NCI-H146 (cell line): ENCODE data around the gene RANBP10.

Experiments
- DNase-seq: peaks from one replicate; lab custom pipeline; 2025; lab: John Stamatoyannopoulos, UW

RANBP10 gene

DNA sequence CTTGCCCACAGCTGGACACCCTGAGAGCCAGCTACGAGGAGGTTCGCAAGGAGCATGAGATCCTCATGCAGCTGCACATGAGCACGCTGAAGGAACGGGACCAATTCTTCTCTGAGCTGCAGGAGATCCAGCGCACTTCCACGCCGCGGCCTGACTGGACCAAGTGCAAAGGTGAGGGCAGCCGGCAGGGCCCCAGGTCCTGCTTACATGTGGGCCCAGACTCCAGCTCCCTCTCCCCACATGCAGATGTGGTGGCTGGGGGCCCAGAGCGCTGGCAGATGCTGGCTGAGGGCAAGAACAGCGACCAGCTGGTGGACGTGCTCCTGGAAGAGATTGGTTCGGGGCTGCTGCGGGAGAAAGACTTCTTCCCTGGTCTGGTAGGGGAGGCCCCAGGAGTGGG, 19.5 kb upstream of the RANBP10 start:
- no peak for DNase-seq

DNA sequence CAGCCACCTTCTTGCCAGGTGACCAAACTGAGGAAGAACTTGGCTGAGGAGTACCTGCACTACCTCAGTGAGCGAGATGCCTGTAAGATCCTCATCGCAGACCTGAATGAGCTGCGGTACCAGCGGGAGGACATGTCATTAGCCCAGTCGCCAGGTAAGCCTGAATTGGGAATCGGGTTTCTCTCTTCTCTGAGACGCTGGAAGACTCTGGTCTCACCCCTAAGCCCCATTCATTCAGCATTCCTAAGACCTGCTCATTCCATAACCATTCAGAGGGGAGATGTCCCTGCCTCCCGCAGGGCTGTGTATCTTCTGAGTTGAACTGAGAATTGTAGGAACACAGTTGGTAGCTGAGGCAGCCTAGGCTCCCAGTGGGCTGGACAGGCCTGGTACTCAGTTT, 18.8 kb upstream of the RANBP10 start:
- no peak for DNase-seq

DNA sequence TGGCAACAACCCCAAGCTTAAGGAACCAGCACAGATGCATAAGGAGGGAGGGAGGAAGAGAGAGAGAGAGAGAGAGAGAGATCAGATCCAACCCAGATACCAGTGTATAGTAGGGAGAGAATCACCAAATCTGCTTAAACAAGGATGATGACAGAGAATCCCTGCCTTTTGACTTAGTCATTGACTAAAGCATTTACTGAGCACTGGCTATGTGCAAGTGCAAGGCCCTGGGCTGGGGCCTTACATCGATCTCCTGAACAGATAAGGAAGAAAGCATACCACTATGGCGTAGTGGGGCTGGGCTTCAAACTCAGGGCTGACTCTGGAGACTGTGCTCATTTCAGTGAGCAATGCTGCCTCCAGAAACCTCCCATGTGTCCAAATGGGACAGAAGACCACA, 16.2 kb upstream of the RANBP10 start:
- DNase-seq, result no peak

DNA sequence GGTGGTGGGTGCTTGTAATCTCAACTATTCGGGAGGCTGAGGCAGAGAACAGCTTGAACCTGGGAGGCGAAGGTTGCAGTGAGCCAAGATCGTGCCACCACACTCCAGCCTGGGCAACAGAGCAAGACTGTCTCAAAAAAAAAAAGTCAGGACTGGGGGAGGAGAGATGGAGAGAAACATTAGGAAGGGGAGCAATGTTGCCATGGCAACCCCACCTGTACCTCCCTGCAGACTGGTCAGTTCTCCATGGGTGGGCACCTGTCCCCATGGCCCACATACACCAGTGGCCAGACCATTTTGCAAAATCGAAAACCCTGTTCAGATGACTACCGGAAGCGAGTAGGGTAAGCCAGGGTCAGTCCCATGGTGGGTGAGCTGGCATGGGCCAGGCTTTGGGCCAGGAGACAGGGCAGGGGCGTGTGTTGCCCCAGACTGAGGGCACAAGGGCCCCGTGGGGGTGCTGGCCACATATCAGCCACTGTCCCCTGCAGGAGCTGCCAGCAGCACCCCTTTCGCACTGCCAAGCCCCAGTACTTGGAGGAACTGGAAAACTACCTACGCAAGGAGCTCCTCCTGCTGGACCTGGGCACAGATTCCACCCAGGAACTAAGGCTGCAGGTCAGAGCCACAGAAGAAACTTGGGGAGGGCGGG, 14.4 kb upstream of the RANBP10 start:
- DNase-seq, result no peak

DNA sequence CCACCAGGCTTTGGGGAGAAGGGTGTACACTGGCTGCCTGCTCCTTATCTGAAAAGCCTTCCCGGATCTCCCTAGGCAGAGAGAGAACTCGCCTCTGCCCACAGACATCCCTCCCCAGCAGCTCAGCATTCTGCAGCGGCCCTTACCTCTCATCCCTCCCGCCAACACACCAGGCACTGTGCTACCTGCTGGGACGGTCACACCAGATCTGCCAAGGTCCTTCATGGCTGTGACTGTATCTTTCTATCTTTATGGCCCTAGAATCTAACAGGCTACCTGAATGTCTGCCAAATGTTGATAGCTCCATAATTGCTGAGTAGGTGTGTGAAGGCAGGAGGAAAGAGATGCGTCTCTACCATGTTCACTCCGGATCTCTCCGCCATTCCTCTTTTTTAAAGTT, 8.2 kb upstream of the RANBP10 start:
- peak; percentile 11 for DNase-seq

DNA sequence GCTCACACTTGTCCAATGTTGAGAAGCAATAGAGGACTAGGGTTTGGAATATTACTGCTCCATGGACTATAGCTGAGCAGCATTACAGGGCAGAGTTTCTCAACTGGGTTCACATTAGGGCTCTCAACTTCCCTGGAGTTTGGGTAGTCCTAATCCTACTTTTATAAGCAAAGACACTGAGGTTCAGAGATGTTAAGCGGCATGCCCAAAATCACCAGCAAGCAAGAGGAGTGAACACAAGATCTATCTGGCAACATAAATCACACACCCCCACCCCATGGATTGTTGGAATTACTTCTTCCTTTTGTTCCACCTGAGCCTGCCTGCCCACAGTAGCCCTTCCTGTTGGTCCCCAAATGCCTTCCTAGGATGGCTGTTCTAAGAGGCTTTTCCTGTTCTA, 5.5 kb upstream of the RANBP10 start:
- DNase-seq, result no peak

DNA sequence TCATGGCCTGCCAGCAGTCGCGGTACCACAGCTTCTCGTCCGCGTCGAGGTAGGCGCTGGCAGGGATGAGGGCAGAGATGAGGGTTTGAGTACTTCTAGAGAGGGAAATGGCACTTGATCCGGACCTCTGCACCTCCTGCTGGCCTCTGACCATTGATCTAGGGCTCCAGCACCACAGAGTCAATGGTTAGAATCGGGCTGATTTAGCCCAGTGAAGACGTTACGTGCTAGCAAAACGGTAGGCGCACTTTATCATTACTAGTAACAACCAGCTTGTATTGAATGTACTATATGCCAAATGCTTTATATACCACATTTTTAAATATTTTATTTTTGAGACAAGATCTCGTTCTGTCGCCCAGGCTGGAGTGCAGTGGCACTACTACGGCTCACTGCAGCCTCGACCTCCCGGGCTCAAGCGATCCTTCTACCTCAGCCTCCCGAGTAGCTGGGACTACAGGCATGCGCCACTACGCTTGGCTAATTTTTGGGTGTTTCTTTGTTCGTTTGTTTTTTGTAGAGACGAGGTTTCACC, 855 bp upstream of the RANBP10 start:
- no peak for DNase-seq

DNA sequence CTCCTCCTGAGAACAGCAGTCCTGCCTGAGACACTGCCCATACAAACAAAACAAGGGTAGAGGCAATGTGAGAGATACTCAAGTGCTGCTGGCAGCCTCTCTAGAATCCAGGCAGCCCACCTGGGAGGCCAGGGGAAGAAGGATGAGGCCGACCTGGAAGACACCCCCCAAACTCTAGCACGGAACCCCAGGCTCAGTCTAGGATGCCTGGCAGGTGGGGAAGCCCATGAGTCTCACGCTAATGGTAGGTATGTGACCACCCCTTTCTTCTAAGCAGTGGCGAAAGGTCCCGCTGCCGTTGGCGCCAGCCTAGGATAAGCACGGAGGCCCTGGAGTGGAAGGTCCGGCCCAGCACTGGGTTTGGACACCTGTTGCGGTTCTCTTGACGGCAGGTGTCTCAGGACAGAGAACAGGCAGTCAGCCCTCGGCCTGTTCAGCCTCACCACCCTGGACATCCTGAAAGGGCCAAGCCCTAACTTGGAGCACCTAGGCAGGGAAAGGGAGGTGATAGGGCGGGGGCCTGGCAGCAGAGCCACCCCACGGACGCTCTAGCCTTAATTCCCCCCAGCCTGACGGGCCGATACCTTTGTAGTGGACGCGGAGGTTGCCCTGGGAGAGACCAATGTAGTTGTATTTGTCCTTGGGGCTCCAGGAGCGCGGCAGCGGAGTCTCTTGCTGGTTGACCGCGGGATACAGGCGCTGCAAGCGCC, 487 bp downstream of the RANBP10 start:
- DNase-seq, result peak; percentile 22

DNA sequence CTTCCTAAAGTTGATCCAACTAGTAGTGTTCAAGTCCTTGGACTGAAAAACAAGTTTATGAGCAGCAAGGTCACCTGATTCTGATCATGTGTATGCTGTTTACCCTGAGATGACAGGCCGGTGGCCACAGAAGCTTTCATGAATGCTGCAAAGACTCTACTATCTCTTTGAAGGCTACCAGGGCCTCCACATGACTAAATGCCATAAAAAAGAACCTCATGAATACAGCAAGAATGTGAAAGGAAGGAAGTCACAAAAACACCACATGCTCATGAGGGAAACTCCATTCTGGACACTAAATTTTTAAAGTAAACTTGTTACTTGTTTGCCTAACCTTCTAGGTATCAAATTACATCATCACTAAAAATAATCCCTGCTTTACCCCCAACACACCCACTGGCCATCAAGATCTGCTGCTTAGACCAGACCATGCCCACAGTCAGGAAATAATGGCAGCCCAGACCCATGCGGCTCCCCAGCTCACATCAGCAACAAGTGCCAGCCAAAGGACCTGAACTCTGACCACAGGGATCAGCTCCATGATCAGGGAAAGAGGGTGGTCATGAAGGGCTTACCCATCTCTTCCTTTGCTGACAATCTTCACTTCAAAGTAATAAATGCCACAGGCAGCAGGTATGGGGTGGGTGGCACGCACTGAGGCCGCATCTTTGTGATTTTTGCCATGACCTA, 1.4 kb downstream of the RANBP10 start:
- no peak for DNase-seq

DNA sequence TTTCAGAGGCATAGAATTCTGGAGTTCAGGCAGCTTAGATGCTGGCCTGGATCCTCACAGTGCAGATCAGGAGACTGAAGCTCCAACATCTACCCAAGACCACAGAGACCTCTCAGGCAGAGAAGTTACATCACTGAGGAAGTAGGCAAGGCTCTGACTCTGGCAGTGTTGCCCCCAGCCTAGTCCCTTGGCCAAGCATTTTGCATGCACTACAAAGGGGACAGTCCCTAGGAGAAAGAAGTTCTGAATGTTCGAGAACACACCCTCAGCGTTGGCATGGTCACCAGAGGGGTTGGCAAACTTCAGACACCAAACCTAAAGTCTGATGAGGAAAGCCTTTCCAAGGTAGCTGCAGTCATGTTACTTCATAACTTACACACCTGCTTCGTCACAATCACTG, 2.5 kb downstream of the RANBP10 start:
- no peak for DNase-seq

DNA sequence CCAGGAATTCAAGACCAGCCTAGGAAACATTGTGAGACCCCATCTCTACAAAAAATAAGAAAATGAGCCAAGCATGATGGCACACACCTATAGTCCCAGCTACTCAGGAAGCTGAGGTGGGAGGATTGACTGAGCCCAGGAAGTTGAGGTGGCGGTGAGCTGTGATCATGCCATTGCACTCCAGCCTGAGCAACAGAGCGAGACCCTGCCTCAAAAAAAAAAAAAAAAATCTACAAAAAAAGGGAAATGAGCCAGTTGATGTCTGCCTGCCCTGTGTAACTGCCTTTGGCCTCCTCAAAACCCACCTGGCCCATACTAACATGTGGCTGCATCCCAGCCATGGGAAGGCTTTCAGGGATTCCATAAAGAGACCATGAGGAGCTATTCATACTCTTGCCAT, 4.5 kb downstream of the RANBP10 start:
- no peak for DNase-seq

DNA sequence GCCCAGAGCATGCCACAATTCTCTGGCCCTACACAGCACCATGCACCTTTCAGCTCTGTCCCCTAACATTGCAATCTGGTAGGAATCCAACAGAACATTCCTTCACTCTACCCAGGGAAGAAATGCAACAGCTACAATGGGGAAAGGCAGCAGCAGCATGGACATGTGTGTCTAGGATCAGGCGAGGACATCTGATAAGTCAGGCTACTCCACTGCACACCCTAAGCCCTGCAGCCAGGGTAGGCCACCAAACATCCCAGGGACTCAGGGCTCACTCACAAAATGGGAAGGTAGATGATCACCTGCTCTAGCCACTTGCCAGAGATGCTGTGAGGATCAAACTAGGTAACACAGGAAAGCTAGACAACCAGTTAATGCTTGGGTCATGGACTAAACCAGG, 5.1 kb downstream of the RANBP10 start:
- DNase-seq, result no peak

DNA sequence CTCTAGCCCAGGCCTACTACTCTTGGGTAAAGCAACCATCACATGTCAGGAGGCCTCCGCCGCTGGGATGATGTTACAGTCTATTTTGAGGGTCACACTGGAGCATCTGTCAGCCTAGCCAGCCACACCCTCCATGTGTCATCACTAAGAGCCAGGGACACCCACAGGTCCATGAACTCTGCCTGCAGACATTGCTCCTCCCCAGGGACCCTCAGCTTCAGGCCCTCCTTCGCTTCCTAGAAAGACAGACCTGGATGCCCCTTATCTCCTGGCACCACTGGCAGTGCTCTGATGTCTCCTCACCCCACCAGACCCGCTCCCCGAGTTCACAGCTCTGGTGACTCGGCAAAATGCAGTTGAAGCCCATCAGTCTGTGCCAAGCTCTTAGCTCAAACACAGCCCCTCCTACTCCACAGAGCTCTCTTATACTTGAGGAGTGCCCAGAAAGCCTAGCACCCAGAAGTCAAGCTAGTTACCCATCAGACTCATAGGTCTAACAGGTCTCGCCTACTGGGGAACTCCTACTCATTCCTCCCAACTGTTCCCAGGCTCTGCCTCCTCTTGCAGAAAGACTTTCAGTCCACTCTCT, 5.9 kb downstream of the RANBP10 start:
- no peak for DNase-seq

DNA sequence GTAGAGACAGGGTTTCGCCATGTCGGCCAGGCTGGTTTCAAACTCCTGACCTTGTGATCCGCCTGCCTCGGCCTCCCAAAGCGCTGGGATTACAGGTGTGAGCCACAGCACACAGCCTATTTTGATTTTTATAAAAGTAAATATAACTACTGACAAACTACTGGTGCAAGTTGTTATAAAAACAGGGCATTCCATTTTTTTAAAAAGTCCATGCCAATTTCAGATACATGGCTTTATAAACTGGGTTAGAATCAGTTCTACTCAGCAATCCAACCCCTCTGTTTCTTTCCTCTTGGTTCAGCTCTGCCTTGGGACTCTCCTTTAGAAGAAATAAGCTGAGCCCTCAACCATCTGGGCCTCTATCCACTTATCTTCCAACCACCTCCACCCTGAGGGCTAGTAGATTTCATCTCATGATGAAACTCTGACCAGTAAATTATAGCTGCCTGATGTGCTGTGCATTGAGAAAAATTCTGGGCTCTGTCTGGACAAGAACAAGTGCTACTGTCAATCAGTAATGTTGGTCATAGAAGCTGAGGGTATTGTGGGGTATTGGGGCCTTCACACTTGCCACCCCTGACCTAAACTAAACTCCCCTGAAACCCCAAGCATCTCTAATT, 10.2 kb downstream of the RANBP10 start:
- no peak for DNase-seq

DNA sequence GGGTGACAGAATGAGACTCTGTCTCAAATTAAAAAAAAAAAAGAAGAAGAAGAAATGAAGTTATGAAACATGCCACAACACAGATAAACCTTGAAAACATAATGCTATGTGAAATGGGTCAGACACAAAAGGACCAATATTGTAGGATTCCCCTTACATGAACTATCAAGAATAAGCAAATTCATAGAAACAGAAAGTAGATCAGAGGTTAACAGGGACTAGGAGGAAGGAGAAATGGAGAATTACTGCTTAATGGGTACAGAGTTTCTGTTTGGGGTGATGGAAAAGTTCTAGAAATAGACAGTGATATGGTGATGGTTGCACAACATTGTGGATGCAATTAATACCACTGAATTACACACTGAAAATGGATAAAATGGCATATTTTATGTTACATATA, 16.3 kb downstream of the RANBP10 start:
- DNase-seq, result no peak

DNA sequence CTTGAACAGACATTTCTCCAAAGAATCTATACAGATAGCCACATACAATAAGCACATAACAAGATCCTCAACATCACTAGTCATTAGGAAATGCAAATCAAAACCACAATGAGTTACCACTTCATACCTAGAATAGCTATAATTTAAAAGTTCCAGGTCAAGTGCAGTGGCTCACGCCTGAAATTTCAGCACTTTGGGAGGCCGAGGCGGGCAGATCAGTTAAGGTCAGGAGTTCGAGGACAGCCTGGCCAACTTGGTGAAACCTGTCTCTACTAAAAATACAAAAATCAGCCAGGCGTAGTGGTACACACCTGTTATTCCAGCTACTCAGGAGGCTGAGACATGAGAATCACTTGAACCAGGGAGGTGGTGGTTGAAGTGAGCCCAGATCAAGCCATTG, 19.9 kb downstream of the RANBP10 start:
- no peak for DNase-seq

DNA sequence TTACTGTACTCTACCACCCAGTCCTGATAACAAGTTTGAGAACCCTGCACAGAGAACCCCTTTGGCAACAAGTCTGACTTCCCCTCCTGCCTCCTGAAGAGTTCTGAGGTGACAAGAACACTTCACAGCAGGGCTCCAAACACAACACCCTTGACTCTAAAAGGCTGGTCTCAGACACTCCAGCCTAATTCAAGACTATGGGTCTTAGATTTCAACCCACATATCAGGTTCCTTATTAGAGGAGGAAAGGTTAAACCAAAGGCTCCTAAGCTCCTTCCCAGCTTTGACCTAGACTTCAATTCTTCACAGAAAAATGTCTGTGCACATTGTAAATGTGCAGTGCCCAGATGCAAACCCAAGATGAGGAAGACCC, 23.0 kb downstream of the RANBP10 start:
- DNase-seq, result no peak

DNA sequence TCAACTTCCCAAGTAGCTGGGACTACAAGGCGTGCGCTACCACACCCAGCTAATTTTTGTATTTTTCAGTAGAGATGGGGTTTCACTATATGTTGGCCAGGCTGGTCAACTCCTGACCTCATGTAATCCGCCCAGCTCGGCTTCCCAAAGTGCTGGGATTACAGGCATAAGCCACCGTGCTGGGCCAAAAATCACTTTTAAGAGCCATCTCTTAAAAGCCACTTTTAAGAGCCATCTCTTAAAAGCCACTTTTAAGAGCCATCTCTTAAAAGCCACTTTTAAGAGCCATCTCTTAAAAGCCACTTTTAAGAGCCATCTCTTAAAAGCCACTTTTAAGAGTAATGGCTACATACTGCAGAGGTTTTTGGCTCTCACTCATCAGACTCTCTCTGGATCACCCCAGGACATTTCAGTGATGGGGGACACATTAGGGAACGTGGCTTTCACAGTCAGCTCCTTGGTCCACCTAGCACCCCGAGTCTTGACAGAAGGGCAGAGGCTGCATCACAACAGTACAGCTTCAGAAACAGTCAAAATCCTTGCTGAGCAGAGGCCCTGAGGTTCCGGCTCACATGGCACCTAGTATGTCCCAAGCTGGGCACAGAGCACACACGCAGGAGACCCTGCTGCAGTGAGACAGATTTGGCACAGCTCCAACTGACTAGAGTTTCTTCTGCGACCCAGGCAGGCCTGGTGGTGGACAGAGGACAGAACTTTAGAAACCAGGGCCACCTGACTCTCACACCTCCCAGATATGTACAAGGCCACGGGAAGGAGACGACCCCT, 23.6 kb downstream of the RANBP10 start:
- DNase-seq, result no peak

DNA sequence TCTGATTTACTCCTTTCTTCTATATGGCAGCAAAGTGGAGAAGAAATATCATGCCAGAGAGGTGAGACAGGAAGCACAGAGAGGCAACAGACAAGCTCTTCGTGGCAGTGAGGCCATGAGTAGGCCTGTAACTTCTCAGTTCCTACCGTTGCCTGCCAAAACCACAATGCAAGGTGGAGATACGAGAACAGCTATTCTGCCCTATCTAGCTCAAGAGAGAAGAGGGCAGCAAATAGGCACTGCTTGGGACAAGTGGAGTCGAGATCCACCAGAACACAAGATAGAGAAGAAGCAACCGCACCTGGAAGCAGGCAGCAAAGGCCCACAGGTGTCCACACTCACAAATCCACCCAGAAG, 24.8 kb downstream of the RANBP10 start:
- no peak for DNase-seq

DNA sequence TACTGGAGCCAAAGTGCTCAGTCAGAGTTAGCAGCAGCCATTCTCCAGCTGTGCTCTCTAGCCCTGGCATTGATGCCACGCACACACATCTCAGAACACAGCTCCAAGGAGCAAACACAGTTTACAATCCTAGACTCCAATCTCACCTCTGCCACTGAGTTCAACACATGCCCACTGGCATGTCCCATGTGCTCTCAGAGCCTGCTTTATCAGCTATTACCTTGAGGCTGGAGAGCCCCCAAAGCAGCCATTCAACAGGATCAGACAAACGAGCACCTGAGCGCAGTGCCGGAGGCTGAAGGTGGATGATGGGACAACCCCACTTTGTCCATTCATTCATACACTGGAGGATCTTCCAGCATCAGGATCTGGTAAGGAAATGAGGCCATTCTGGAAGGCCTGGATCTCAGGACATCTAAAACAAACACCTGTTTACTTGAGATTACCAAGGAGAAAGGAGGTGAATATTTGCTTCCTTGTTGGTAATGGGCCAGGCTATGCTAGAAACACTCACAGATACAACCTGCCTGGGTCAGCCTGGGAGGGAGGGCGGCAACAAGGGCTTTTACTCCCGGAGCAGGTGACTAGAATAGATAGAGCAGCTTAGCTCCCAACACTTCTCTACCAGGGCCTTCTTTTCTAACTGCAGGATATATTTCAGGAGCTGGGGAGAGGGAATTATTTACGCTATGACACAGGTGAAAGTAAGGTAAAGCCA, 25.4 kb downstream of the RANBP10 start:
- no peak for DNase-seq
